HG02870 (cell line): ENCODE measurements around the gene OLFM2.
"Not testable (repeated sequence)": the region's sequence is repeated elsewhere in the genome, so short reads cannot be mapped to it uniquely, and the experiment has no call there.

Experiments used
- ATAC-seq: cut with Tn5 transposase; IDR thresholded peaks from one replicate; pipeline ENCODE4 v1.9.1; 2021; ENCODE audit warnings: mild to moderate bottlenecking, moderate library complexity; ENCODE audit not compliant: unreplicated experiment

OLFM2 gene

DNA sequence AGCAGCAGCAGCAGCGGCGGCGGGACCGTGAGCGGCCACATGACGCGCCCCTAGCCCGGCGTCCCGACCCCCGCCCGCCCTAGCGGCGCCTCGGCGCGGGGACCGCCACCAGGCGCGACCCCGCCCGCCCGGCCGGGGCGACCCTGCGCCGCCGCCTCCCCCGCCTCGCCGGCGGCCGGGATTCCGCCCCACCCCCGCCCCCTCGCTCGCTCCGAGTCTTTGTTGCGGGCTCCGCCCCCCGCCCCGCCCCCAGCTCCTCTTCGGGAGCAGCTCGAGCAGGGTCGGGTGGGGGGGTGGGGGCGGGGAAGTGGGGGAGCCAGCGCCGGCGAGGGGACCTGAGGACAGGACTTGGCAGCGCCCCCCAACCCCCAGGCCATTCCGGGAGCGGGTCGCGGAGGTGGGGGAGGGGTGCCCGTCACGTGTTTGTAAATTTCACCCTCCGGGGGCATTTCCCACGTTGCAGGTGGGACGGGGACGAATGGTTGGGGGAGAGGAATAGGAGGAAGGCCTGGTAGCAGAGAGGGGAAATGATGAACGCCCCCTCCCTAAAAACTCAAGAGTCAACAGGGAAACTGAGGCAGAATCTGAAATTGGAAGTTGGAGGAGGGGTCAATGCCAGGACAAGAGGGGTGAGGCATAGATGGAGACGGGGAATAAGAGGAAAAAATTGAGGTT, at the start of gene OLFM2:
OLFM2 (minus strand) TSS at position 190 of the 675 bp plus-strand sequence; CDS start at position 41, 149 bp downstream.
- ATAC-seq: no peak

DNA sequence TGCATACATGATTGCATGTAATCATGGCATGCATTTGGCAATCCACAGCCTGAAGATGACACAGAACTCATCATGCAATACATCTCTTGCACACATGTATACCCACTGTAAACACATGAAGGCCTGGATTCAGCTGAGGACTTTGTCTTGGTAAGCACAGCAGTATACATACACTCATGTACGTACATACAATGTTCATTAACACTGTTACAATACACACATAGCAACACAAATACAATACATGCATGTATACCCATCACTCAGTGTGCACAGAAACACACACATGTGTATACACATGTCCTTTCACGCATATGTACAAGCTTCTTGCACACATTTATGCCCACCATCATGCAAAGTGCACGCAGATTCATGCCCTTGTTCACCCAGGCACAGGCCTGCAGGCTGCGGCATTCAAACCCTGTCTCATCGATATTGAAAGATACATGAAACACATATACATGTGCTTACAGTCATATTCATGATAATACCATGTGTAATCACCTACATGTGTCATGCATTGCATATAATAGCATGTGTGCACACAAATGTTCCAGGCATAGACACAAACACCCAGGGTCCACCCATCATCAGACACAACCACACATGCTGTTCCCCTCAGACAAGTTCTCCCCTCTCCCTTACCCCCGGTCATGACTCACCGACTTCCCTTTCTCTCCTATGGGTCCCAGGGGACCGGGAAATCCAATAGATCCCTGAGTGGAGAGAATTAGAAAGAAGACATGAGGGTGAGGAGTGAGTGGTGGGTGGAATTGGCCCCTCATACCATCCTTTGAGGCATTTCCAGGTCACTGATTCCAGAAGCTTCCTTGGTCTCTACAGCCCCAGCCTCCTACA, 45.3 kb upstream of the OLFM2 start:
- no peak for ATAC-seq

DNA sequence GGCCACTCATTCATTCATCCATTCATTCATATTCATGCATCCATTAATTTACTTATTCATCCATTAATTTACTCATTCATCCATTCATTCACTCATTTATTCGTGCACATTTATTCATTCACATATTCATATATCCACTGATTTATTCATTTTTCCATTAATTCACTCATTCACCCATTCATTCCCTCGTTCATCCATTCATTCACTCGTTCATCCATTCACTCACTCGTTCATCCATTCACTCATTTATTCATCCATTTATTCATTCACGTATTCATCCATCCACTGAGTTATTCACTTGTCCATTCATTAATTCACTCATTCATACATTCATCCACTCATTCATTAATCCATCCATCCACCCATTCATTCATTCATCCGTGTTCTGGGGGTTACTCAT, 35.8 kb upstream of the OLFM2 start:
- no peak for ATAC-seq

DNA sequence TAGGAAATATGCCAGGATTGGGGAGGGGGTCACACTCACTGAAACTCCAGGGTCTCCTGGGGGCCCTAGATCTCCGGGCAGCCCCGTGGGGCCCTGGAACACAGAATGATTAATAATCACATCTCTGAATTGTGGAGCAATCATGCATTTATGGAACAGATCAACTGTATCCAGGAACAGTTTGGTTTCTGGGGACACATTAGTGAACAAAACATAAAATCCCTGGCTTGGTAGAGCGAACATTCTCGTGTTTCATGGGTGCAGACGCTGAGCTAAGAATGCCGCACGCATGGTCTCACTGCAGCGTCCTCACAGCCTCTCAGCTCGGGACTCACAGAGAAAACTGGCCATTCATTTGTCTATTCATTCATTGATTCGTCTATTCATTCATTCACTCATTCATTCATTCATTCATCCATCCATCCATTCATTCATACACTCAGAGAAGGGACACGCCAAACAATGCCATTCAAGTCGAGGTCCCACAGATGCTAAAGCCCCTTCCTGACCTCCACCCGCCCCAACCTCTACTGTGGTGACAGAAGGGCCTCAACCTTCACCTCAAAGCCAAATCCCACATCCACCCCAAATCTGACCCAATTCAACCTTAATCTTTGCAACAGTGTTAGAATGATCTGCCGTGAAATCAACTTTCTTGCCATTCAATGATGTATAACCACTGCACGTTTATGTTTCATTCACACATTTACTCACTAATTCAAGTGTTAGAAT, 35.0 kb upstream of the OLFM2 start:
- ATAC-seq: no peak

DNA sequence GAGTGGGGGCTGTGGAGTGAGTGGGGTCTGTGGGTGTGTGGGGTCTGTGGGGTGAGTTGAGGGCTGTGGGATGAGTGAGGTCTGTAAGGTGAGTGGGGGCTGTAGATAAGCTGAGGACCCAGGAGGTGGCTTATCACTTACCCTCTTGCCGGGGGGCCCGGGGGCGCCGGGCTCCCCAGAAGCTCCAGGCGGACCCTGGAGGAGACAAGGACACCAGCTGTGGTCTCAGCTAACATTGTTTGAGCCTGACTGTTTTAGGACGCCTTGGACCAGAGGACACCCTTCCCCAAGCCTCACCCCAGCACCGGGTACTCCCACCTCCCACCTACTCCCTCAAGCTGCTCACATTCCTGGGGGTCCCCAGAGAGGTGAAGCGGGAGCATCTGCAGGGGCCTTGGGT, 34.2 kb upstream of the OLFM2 start:
- ATAC-seq: no peak

DNA sequence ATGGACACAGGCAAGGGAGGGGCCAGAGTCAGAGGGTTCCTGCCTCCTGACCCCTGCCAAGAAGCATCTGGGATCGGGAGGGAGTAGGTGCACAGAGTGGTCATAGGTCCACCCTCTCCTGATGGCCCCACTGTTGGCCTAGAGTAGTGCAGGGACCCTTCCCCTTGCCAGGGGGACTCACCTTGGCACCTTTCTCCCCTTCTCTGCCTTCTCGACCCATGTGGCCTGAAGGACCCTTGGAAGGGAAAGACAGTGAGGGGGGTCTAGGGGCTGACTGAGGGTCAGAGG, 33.3 kb upstream of the OLFM2 start:
- no peak for ATAC-seq

DNA sequence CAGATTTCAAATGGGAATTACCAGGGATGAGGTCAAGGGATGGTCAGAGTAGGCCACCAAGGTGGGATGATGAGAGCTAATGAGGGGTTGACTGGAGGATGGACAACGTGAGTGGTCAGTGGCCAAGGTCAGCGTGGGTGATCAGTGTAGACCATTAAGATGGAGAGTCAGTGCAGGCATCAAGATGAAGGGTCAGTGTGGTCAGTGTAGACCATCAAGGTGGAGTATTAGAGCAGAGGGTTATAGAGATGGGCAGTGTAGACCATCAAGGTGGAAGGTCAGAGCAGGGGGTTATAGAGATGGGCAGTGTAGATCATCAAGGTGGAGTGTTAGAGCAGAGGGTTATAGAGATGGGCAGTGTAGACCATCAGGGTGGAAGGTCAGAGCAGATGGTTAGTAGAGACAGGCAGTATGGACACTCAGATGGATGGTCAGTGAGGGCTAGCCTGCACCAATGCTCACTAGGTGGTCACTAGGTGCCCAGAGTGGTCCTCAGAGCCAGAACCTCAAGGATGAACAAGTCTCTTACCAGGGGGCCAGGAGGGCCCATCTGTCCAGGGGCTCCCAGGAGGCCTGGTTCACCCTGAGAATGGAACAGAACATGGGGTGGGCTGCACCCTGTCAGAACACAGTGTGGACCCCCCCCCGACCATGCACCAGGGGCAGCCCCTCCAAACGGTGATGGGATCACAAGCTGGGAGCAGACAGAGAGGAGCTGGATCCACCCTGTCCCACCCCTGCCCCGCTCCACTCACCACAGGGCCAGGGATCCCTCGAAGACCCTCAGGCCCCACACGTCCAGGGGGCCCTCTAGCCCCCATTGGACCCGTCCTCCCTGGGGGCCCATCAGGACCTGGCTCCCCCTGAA, 32.7 kb upstream of the OLFM2 start:
- ATAC-seq: no peak

DNA sequence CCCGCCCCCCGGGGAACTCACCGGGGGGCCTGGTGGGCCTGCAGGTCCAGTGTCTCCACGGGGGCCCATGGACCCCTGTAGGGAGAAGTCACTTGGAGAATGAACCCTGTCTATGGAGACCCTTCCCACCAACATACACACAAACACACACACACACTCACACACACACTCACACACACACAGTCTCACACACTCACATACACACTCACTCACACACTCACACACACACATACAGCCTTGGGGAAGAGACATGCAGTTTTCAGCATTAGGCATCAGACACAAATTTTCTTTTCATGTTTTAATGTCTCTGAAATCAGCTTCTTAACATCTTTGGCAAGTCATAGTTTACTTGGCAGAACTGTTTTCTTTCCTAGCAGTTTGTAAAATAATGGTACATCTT, 31.0 kb upstream of the OLFM2 start:
- ATAC-seq: no peak

DNA sequence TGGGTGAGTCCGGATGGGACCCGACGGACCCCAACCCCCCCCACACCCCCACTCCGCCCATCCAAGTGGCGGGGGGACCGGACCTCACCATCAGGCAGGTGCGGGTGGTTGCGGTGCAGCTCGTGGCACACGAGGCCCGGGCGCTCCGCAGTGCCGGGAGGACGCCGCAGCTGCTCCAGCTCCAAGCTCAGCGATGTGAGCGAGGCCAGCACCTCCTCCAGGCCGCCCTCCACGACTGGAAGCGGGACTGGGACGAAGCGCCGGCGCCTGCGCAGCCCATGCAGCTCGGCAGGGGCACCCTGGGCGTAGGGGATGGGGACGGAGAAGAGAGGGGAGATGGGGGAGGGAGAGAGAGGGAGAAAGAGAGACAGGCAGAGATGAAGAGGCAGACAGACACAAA, 30.1 kb upstream of the OLFM2 start:
- no peak for ATAC-seq

DNA sequence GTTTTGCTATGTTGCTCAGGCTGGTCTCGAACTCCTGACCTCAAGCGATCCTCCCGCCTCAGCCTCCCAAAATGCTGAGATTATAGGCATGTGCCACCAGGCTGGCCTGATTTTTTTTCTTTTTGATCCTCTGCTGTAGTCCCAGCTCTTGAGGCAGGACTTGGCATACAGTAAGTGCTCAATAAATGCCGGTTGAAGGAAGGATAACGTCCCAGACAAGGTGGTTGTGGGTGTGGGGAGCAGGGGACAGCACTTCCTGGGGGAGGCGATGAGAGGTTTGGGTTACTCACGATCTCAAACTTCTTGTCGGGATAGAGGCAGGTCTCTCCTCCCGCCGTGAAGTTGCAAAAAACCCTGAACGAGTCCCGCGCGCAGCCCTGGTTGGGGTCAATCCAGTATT, 29.7 kb upstream of the OLFM2 start:
- no peak for ATAC-seq

DNA sequence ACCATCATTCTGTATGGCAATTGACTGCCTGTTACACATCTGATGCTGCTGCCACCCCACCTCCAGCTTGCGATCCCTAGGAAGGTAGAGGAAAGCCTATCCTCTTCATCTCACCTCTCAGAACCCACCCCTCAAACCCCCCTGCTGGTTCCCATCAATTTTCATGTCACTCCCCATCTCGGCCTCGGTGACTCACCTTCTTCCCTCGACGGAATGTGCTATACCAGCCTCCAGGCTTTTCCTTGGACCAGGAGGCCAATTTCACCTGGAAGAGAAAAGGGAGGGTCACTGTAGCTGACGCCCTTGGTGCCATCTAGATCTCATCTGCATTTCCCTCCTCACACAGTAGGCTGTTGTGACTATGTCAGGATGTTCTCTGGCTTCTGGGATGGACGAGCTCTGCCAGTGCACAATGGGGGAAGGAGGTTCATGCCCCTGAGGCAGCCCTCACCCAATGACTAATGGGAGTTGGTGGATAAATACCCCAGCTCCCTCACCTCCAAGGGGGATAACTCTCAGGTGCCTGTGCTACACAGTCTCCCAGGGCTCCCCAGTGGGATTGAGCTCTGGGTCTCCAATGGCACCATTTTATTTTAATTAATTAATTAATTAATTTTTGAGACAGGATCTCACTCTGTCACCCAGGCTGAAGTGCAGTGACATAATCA, 26.4 kb upstream of the OLFM2 start:
- ATAC-seq: no peak

DNA sequence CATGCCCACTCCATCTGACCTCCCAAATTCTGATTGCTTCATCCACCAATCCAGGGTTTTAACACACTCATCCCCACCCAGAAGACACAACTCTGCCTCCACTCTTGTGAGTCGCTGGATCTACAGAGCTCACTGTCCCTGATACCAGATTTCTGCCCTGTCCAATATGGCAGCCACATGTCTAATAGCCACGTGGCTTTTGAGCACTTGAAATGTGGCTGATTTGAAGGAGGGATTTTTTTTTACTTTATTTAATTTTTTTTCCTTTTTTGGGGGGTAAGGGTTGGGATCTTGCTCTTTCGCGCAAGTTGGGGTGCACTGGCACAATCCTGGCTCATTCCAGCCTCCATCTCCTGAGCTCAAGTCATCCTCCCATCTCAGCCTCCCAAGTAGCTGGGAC, 24.8 kb upstream of the OLFM2 start:
- no peak for ATAC-seq

DNA sequence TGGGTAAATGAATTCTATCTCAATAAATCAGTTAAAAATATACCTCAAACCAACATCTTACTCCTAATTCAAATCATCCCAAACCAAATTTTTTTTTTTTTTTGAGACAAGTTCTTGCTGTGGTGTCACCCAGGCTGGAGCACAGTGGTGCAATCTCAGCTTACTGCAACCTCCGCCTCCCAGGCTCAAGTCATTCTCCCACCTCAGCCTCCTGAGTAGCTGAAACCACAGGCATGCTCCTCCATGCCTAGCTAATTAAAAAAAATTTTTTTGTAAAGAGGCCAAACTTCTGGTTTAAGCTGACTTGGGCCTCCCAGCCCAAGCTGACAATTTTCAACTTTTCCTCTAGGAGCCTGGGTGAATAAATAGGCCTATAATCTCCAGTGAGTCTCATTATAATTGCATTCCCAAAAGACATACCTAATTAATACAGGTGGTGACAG, 22.1 kb upstream of the OLFM2 start:
- no peak for ATAC-seq

DNA sequence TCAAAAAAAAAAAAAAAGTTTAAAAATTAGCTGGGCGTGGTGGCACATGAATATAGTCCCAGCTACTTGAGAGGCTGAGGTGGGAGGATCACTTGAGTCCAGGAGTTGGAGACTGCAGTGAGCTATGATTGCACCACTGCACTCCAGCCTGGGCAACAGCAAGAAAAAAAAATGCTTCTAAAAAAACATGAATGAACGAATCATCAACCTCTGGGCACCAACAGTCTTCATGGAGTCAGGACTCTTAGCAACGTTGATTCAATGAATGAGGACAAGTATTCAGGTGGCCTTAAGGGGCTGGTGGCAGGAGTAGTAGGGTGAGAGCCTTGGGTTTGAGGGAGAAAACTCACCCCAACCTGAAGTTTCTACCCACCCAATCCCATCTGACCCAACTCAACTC, 20.6 kb upstream of the OLFM2 start:
- ATAC-seq: no peak

DNA sequence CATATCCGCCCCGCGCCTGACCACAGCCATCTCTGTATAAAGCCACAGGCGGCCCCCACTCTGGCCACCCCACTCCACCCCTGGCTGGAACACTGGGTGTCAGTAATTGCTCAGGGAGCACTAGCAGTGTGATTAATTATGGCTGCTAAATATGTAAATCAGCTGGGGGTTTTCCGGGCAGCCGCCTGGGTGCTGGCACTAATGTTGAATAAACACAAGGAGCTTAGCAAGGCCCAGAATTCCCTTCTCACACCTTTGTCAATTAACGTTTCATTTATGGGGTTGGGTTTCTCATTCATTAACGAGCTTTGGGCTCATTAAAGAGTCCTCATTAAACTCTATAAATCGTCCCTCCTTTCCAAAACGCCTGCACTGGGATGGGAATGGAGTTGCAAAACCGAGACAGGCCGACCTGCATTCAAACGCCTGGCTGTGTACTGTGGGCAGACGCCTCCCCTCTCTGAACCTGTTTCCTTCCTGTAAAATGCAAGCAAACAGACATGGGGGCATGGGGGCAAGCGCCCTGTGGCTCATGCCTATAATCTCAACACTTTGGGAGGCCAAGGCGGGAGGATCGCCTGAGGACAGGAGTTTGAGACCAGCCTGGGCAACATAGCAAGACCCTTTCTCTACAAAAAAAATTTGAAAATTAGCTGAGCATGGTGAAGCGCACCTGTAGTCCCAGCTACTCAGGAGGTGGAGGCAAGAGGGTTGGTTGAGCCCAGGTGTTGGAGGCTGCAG, 17.7 kb upstream of the OLFM2 start:
- ATAC-seq: no peak

DNA sequence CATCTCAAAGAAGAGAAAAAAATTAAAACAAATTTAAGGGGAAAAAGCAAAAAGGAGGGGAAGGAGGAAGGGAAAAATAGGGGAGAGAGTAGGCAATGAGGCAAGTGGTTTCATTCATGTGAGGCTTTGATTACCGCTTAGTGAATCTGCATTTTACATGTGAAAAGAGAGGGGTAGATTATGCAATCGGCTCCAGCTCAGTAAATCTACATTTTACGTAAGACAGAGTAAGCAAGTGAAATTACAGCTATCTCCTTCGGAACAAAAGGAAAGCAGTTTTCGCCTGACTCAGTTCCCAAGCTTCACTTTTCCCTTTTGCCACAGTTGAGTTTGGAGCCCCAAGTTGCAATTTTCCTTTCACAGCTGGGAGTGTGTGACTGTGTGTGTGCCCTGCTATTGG, 16.0 kb upstream of the OLFM2 start:
- no peak for ATAC-seq

DNA sequence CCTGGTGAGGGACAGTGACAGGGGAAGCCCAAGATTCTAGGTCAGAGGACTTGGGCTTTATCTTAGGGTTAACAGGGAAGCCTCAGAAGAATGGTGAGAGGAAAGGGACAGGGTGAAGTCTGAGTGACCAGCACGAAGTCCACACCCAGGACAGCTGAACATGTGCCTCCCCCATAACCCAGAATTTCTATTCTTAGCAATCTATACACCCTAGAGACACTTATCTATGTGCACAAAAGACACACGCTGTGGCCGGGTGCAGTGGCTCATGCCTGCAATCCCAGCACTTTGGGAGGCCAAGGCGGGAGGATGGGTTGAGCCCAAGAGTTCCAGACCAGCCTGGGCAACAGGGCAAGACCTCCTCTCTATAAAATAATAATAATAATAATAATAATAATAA, 11.1 kb upstream of the OLFM2 start:
- ATAC-seq: no peak

DNA sequence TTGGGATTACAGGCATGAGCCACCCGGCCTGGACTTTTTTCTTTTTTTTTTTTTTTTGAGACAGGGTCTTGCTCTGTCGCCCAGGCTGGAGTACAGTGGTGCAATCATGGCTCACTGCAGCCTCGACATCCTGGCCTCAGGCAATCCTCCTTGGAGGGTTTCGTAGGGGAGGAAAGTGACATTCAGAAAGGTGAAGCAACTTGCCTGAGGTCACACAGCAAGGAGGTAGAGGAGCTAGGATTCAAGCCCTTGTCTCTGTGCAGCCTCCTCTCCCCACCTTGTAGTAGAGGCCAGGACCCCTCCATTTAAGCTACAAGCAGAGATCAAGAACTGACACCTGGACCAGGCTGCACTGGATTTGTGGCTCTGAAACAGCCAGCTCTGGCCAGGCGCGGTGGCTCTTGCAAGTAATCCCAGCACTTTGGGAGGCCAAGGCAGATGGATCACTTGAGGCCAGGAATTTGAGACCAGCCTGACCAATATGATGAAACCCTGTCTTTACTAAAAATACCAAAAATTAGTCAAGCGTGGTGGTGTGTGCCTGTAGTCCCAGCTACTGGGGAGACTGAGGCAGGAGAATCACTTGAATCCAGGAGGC, 10.3 kb upstream of the OLFM2 start:
- not testable (repeated sequence) for ATAC-seq

DNA sequence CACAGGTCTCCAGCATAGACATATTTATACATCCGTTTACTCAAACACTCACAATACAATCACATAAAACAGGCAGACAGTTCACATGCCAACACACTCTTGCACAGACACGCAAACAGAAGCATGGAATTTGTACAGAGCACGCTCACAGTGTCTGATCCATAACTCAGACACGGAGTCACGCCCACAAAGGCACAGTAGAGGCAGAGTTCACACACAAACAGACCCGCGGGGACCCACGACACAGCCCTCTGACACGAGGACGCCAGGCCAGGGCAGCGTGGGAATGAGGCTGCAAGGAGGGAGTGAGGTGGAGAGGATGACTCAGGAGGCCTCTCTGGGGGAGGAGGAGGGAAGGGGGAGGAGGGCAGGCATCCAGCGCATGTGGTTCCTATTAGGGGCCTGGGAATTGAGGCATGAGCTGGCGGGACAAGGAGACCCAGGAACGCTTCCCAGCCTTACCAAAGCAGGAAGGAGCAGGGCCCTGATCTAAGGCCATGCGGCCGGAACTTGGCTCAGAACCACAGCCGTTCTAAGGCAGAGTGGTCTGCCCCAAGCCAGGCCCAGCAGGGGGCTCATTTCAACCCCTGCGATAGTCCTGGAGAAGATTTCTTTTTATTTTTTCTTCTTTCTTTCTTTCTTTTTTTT, 9.1 kb upstream of the OLFM2 start:
- ATAC-seq: no peak
